ENCODE measurements around the gene ODF2L. TPM values are rescaled to one million over a fixed set of nuclear protein-coding genes. Genes with fewer than 3 reads are reported as not detected.

Gene ODF2L
- total RNA-seq, 1 experiment from 2014 or later, result 39.0 TPM

- H3K4me3 Mint-ChIP-seq (ENCODE audit: unreplicated experiment), result no peak overlapping the region
- intact Hi-C loops (cut with micrococcal nuclease), result loop anchor here (10.0 kb wide), 1 partner anchor 306 kb away; no protein-coding TSS in a partner anchor
- no peaks in the 10 kb centered on the region for H3K9me3 Mint-ChIP-seq (ENCODE audit: unreplicated experiment)
- H3K27me3 Mint-ChIP-seq (ENCODE audit: insufficient read depth, unreplicated experiment), result no peaks in the 10 kb centered on the region
- TF ChIP-seq, protein P1, sequence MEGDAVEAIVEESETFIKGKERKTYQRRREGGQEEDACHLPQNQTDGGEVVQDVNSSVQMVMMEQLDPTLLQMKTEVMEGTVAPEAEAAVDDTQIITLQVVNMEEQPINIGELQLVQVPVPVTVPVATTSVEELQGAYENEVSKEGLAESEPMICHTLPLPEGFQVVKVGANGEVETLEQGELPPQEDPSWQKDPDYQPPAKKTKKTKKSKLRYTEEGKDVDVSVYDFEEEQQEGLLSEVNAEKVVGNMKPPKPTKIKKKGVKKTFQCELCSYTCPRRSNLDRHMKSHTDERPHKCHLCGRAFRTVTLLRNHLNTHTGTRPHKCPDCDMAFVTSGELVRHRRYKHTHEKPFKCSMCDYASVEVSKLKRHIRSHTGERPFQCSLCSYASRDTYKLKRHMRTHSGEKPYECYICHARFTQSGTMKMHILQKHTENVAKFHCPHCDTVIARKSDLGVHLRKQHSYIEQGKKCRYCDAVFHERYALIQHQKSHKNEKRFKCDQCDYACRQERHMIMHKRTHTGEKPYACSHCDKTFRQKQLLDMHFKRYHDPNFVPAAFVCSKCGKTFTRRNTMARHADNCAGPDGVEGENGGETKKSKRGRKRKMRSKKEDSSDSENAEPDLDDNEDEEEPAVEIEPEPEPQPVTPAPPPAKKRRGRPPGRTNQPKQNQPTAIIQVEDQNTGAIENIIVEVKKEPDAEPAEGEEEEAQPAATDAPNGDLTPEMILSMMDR (IDR thresholded peaks at IDR 0.05; ENCODE audit: unreplicated experiment), result no peak
- no TSS peak for BruUV-seq (replicated peaks)
- CTCF ChIA-PET, result interaction anchor here (1.0 kb wide), 1 partner anchor 32 kb away, joined by 4 read pairs; no protein-coding TSS in a partner anchor
- H3K27ac Mint-ChIP-seq (ENCODE audit: low read depth, unreplicated experiment), result peak overlapping the region; percentile 84
- DNase-seq (ENCODE audit: unreplicated experiment), result no peak
- H3K4me1 Mint-ChIP-seq (ENCODE audit: insufficient read depth, unreplicated experiment), result peaks cover 9% of the 10 kb centered on the region
- H3K36me3 Mint-ChIP-seq (ENCODE audit: insufficient read depth, unreplicated experiment), result no peaks in the 10 kb centered on the region
- POLR2A ChIA-PET, result interaction anchor here (1.2 to 6.1 kb wide), 3 partner anchors 6 to 41 kb away, joined by 6 to 51 read pairs (median 13); partner anchors contain the start of genes CLCA2 and ODF2L
Measured at GRCh38 chr1:86388777-86389176, 7.3 kb downstream of the ODF2L start.

- H3K27ac Mint-ChIP-seq (ENCODE audit: low read depth, unreplicated experiment), result no peak overlapping the region
- no peak for DNase-seq (ENCODE audit: unreplicated experiment)
- peaks cover 9% of the 10 kb centered on the region for H3K4me1 Mint-ChIP-seq (ENCODE audit: insufficient read depth, unreplicated experiment)
- H3K9me3 Mint-ChIP-seq (ENCODE audit: unreplicated experiment), result no peaks in the 10 kb centered on the region
- ChIA-PET CTCF (interaction anchor here (1.0 to 1.2 kb wide), 2 partner anchors 32 to 112 kb away, joined by 4 to 6 read pairs; no protein-coding TSS in a partner anchor), POLR2A (interaction anchor here (0.7 to 6.1 kb wide), 5 partner anchors 7 to 816 kb away, joined by 3 to 51 read pairs (median 6); partner anchors contain the start of genes CLCA2, ODF2L and SH3GLB1)
- H3K27me3 Mint-ChIP-seq (ENCODE audit: insufficient read depth, unreplicated experiment), result no peaks in the 10 kb centered on the region
- TF ChIP-seq, protein P1 (IDR thresholded peaks at IDR 0.05; ENCODE audit: unreplicated experiment), result no peak
- no peak overlapping the region for H3K4me3 Mint-ChIP-seq (ENCODE audit: unreplicated experiment)
- intact Hi-C loops (cut with micrococcal nuclease), result loop anchor here (10.0 kb wide), 1 partner anchor 307 kb away; no protein-coding TSS in a partner anchor
- no peaks in the 10 kb centered on the region for H3K36me3 Mint-ChIP-seq (ENCODE audit: insufficient read depth, unreplicated experiment)
- BruUV-seq (replicated peaks), result no TSS peak
Measured at GRCh38 chr1:86387916-86388627, 8.1 kb downstream of the ODF2L start.

- ChIA-PET POLR2A (interaction anchor here (0.7 to 6.1 kb wide), 6 partner anchors 12 to 322 kb away, joined by 3 to 51 read pairs (median 20); partner anchors contain the start of genes CLCA2, ODF2L and SH3GLB1), CTCF (interaction anchor here (1.2 kb wide), 1 partner anchor 124 kb away, joined by 4 read pairs; no protein-coding TSS in a partner anchor)
- Mint-ChIP-seq H3K4me3 (ENCODE audit: unreplicated experiment) (peak overlapping the region; percentile 29), H3K36me3 (ENCODE audit: insufficient read depth, unreplicated experiment) (peaks cover 12% of the 10 kb centered on the region), H3K27me3 (ENCODE audit: insufficient read depth, unreplicated experiment) (no peaks in the 10 kb centered on the region), H3K27ac (ENCODE audit: low read depth, unreplicated experiment) (peak overlapping the region; percentile 19), H3K9me3 (ENCODE audit: unreplicated experiment) (no peaks in the 10 kb centered on the region), H3K4me1 (ENCODE audit: insufficient read depth, unreplicated experiment) (no peaks in the 10 kb centered on the region)
- intact Hi-C loops (cut with micrococcal nuclease), result loop anchor here (10.0 kb wide), 1 partner anchor 312 kb away; no protein-coding TSS in a partner anchor
- TF ChIP-seq, protein P1 (IDR thresholded peaks at IDR 0.05; ENCODE audit: unreplicated experiment), result no peak
- no TSS peak for BruUV-seq (replicated peaks)
- peak; percentile 16 for DNase-seq (ENCODE audit: unreplicated experiment)
Measured at GRCh38 chr1:86382878-86383277, 13.2 kb downstream of the ODF2L start.

DNA sequence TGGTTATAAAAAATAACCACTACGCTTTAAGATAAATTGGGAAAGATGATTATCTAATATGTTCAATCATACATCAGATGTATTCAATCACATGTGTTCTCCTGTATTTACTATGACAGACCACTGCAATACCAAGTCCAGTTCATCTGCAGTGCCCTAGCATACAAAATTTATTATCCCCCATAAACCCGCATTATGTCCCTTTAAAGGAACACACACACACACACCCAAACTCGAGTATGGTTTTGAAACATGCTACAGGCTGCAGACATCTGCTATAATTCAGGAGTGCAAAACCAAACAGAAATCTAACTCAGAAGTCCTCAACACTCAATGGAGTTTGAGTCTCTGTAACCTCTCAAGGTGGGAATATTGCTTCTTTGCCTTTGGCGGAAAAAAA, 14.9 kb downstream of the ODF2L start:
- intact Hi-C loops (cut with micrococcal nuclease), result loop anchor here (10.0 kb wide), 1 partner anchor 314 kb away; no protein-coding TSS in a partner anchor
- no peak for DNase-seq (ENCODE audit: unreplicated experiment)
- BruUV-seq (replicated peaks), result no TSS peak
- ChIA-PET CTCF (no interaction called here), POLR2A (no interaction called here)
- H3K9me3 Mint-ChIP-seq (ENCODE audit: unreplicated experiment), result no peaks in the 10 kb centered on the region
- peak overlapping the region; percentile 53 for H3K27ac Mint-ChIP-seq (ENCODE audit: low read depth, unreplicated experiment)
- peaks cover 23% of the 10 kb centered on the region for H3K36me3 Mint-ChIP-seq (ENCODE audit: insufficient read depth, unreplicated experiment)
- H3K4me1 Mint-ChIP-seq (ENCODE audit: insufficient read depth, unreplicated experiment), result no peaks in the 10 kb centered on the region
- no peaks in the 10 kb centered on the region for H3K27me3 Mint-ChIP-seq (ENCODE audit: insufficient read depth, unreplicated experiment)
- TF ChIP-seq, protein P1 (IDR thresholded peaks at IDR 0.05; ENCODE audit: unreplicated experiment), result no peak
- H3K4me3 Mint-ChIP-seq (ENCODE audit: unreplicated experiment), result no peak overlapping the region
